ENCODE measurements around the gene NUP160. TPM values are rescaled to one million over a fixed set of nuclear protein-coding genes. Genes with fewer than 3 reads are reported as not detected.
"Not testable (repeated sequence)": the region's sequence is repeated elsewhere in the genome, so short reads cannot be mapped to it uniquely, and the experiment has no call there.

The NUP160 gene
- total RNA-seq, 4 donors from 2014 or later: 17.3 to 45.4 (median 22.7) TPM

- H3K4me1 ChIP-seq: peaks cover 0 to 9% (median 0%) of the 10 kb centered on the region in 4 donors
- H3K27ac ChIP-seq: no peak overlapping the region
- no peak for TF ChIP-seq POLR2A (IDR thresholded peaks at IDR 0.05)
- H3K9me3 ChIP-seq: no peaks in the 10 kb centered on the region
- no peak overlapping the region for H3K4me3 ChIP-seq
- no peak for DNase-seq
- H3K36me3 ChIP-seq: no peaks in the 10 kb centered on the region
- no peaks in the 10 kb centered on the region for H3K27me3 ChIP-seq
These were observed 41.7 kb upstream of the NUP160 start for GRCh38 chr11:47889714-47890441.

GRCh38 chr11:47887910-47888569, 39.9 kb upstream of the NUP160 start:
- Histone ChIP-seq H3K4me3 (no peak overlapping the region), H3K4me1 (peaks cover 0 to 9% (median 0%) of the 10 kb centered on the region in 4 donors), H3K9me3 (no peaks in the 10 kb centered on the region), H3K27me3 (no peaks in the 10 kb centered on the region), H3K36me3 (no peaks in the 10 kb centered on the region), H3K27ac (no peak overlapping the region)
- TF ChIP-seq CTCF (IDR thresholded peaks at IDR 0.05): no peak
- TF ChIP-seq POLR2A (IDR thresholded peaks at IDR 0.05): no peak
- no peak for DNase-seq

GRCh38 chr11:47886096-47886495, 37.9 kb upstream of the NUP160 start:
- no peaks in the 10 kb centered on the region for H3K27me3 ChIP-seq
- H3K27ac ChIP-seq: peak overlapping the region in 2 of 4 donors; percentile 3 to 31
- no peaks in the 10 kb centered on the region for H3K9me3 ChIP-seq
- no peak for TF ChIP-seq CTCF (IDR thresholded peaks at IDR 0.05)
- TF ChIP-seq POLR2A (IDR thresholded peaks at IDR 0.05): no peak
- H3K4me3 ChIP-seq: no peak overlapping the region
- H3K4me1 ChIP-seq: peaks cover 0 to 9% (median 0%) of the 10 kb centered on the region in 4 donors
- DNase-seq: peak in 1 of 3 donors; percentile 53
- no peaks in the 10 kb centered on the region for H3K36me3 ChIP-seq

GRCh38 chr11:47882437-47882836, 34.3 kb upstream of the NUP160 start:
- H3K27ac ChIP-seq, H3K27me3 ChIP-seq, H3K9me3 ChIP-seq, DNase-seq, H3K36me3 ChIP-seq, H3K4me3 ChIP-seq, H3K4me1 ChIP-seq: not testable (repeated sequence)

- TF ChIP-seq POLR2A (IDR thresholded peaks at IDR 0.05): no peak
- TF ChIP-seq CTCF (IDR thresholded peaks at IDR 0.05): no peak
- DNase-seq: no peak
These were observed 33.0 kb upstream of the NUP160 start for GRCh38 chr11:47881145-47881544.

GRCh38 chr11:47879259-47880158, 31.4 kb upstream of the NUP160 start:
- Histone ChIP-seq H3K36me3 (no peaks in the 10 kb centered on the region), H3K4me1 (no peaks in the 10 kb centered on the region), H3K27me3 (no peaks in the 10 kb centered on the region), H3K27ac (peak overlapping the region in 1 of 4 donors; percentile 8), H3K4me3 (no peak overlapping the region), H3K9me3 (peaks cover 0 to 17% (median 5%) of the 10 kb centered on the region in 4 donors)
- TF ChIP-seq CTCF (IDR thresholded peaks at IDR 0.05): no peak
- TF ChIP-seq POLR2A (IDR thresholded peaks at IDR 0.05): no peak
- peak in 1 of 3 donors; percentile 24 for DNase-seq

More at GRCh38 chr11:47881145-47881544, 33.0 kb upstream of the NUP160 start:
- H3K27ac ChIP-seq: no peak overlapping the region
- peaks cover 0 to 9% (median 0%) of the 10 kb centered on the region in 4 donors for H3K4me1 ChIP-seq
- H3K36me3 ChIP-seq: no peaks in the 10 kb centered on the region
- H3K27me3 ChIP-seq: no peaks in the 10 kb centered on the region
- H3K4me3 ChIP-seq: no peak overlapping the region
- peaks cover 0 to 5% (median 0%) of the 10 kb centered on the region in 4 donors for H3K9me3 ChIP-seq

- H3K27me3 ChIP-seq, H3K36me3 ChIP-seq, H3K27ac ChIP-seq, H3K4me3 ChIP-seq, H3K4me1 ChIP-seq, DNase-seq: not testable (repeated sequence)
- H3K9me3 ChIP-seq: peaks cover 0 to 17% (median 5%) of the 10 kb centered on the region in 4 donors
These were observed 27.7 kb upstream of the NUP160 start for GRCh38 chr11:47875858-47876257.
